Keratinocyte (primary cell): Measurements from ENCODE around the gene LHFPL2.

Experiments
- CTCF ChIP-seq, 3 experiments: IDR thresholded peaks in 1 of 3; conservative IDR thresholded peaks in 1 of 3; optimal IDR thresholded peaks in 1 of 3; 2 replicates in 2 of 3; 3 replicates in 1 of 3; pipeline versions ENCODE3 to v1.5.1; 2011; ENCODE audit warnings: low read length in 3 of 3, mild to moderate bottlenecking in 3 of 3, moderate library complexity in 2 of 3, control low read depth in 1 of 3, inconsistent platforms in 1 of 3; ENCODE audit not compliant: insufficient read depth in 2 of 3; ENCODE audit errors: extremely low read depth in 1 of 3
- EZH2 ChIP-seq: IDR thresholded peaks from one replicate; pipeline ENCODE4 v1.6.1; 2012; ENCODE audit warnings: inconsistent platforms, mild to moderate bottlenecking, low read length, moderate library complexity

- TF ChIP-seq CTCF (optimal IDR thresholded peaks at IDR 0.05 in 1 of 3, IDR thresholded peaks at IDR 0.05 in 1 of 3, conservative IDR thresholded peaks at IDR 0.05 in 1 of 3; ENCODE audit: extremely low read depth in 1 of 3, insufficient read depth in 2 of 3, low read length in 3 of 3) = peak in 2 of 3 experiments; percentile 14 to 33
- TF ChIP-seq EZH2 = no peak
These were observed 176.0 kb downstream of the LHFPL2 start for GRCh38 chr5:78472469-78473106.
